ENCODE results near the gene TIMP3.

Gene TIMP3

GRCh38 chr22:32781695-32782094 is 19.8 kb upstream of the TIMP3 start:
- H3K4me3 ChIP-seq: no peak overlapping the region
- H3K27ac ChIP-seq: no peak overlapping the region

GRCh38 chr22:32785321-32786026 is 16.0 kb upstream of the TIMP3 start:
- no peak overlapping the region for H3K4me3 ChIP-seq
- no peak overlapping the region for H3K27ac ChIP-seq

GRCh38 chr22:32786027-32786418 is 15.5 kb upstream of the TIMP3 start:
- H3K27ac ChIP-seq: no peak overlapping the region
- no peak overlapping the region for H3K4me3 ChIP-seq

- Histone ChIP-seq H3K4me3 (no peak overlapping the region), H3K27ac (peak overlapping the region in 2 of 21 experiments; percentile 17 to 35)
These were observed 12.4 kb upstream of the TIMP3 start for GRCh38 chr22:32788904-32789624.

GRCh38 chr22:32789797-32790620 is 11.5 kb upstream of the TIMP3 start:
- H3K27ac ChIP-seq: peak overlapping the region in 1 of 21 experiments; percentile 17
- no peak overlapping the region for H3K4me3 ChIP-seq

DNA sequence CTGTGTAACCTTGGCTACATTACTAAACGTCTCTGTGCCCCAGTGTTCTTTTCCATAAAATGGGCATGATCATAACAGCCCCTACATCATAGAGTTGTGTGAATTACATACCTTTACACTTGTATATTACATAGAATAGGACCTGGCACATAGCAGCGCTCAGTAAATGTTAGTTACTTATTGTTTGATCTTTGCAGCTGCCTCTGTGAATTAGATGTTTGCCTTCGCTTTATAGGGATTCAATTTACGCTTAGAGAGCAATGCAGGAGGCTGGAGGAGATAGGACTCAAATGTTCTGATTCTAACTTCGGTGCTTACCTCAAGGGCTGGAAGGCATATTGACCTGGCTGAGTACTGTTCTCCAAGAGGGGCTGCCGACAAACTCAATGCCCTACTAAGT is 10.4 kb upstream of the TIMP3 start:
- Histone ChIP-seq H3K4me3 (no peak overlapping the region), H3K27ac (no peak overlapping the region)

DNA sequence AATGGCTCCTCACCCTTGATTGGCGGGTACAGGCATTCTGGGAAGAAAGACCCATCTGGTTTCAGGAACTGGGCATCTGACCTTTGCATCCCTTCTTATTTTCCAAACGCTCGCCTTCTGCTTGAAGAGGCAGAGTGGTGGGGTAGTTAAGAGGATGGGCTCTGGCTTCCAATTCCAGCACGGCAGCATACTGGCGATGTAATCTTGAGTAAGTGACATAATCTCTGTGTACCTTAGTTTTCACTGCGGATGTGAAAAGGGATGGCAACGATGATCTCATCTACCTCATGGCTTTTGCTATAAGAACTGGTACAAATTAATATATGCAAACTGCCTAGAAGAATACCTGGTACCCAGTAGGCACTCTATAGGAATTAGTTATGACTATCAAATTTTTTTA is 10.0 kb upstream of the TIMP3 start:
- Histone ChIP-seq H3K27ac (no peak overlapping the region), H3K4me3 (no peak overlapping the region)

- Histone ChIP-seq H3K4me3 (no peak overlapping the region), H3K27ac (no peak overlapping the region)
These were observed 7.9 kb upstream of the TIMP3 start for GRCh38 chr22:32793589-32793988.

GRCh38 chr22:32794449-32795213 is 6.9 kb upstream of the TIMP3 start:
- Histone ChIP-seq H3K4me3 (no peak overlapping the region), H3K27ac (no peak overlapping the region)

- Histone ChIP-seq H3K27ac (no peak overlapping the region), H3K4me3 (no peak overlapping the region)
These were observed 6.3 kb upstream of the TIMP3 start for GRCh38 chr22:32795214-32795596.

GRCh38 chr22:32796865-32797573 is 4.5 kb upstream of the TIMP3 start:
- no peak overlapping the region for H3K4me3 ChIP-seq
- peak overlapping the region in 3 of 21 experiments; percentile 6 to 34 (median 7) for H3K27ac ChIP-seq

- Histone ChIP-seq H3K4me3 (no peak overlapping the region), H3K27ac (peak overlapping the region in 2 of 21 experiments; percentile 42 to 79)
These were observed 2.0 kb upstream of the TIMP3 start for GRCh38 chr22:32799496-32799895.

- peak overlapping the region in 6 of 21 experiments; percentile 42 to 82 (median 70) for H3K27ac ChIP-seq
- no peak overlapping the region for H3K4me3 ChIP-seq
These were observed 1.2 kb upstream of the TIMP3 start for GRCh38 chr22:32800158-32800882.

DNA sequence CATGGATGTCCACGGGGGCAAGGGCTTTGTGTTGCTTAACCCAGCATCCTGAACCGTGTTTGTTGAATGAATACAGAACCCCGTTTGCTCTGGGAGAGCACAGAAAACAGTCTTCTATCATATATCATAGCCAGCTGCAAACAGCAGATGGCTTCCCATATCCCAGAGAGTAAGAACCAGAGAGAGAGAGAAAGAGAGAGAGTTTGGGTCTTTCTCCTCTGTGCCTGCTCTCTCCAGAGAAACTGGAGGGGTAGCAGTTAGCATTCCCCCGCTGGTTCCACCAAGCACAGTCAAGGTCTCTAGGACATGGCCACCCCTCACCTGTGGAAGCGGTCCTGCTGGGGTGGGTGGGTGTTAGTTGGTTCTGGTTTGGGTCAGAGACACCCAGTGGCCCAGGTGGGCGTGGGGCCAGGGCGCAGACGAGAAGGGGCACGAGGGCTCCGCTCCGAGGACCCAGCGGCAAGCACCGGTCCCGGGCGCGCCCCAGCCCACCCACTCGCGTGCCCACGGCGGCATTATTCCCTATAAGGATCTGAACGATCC is 440 bp upstream of the TIMP3 start:
- Histone ChIP-seq H3K27ac (peak overlapping the region in 13 of 21 experiments; percentile 14 to 82 (median 57)), H3K4me3 (peak overlapping the region; percentile 48 to 74 (median 58))

- Histone ChIP-seq H3K4me3 (peak overlapping the region; percentile 48 to 74 (median 58)), H3K27ac (peak overlapping the region in 19 of 21 experiments; percentile 2 to 82 (median 62))
These were observed 796 bp downstream of the TIMP3 start for GRCh38 chr22:32802237-32802765.

GRCh38 chr22:32803020-32803737 is 1.7 kb downstream of the TIMP3 start:
- Histone ChIP-seq H3K27ac (peak overlapping the region in 12 of 21 experiments; percentile 11 to 82 (median 73)), H3K4me3 (peak overlapping the region; percentile 48 to 74 (median 58))
